T-helper 9 cell (primary cell): Measurements from ENCODE around the gene SLC25A19.
A peak's percentile ranks its signal among the peaks of the same experiment; 100 is the strongest.

Experiments
- DNase-seq: peaks from one replicate; pipeline ENCODE4 v3.0.0-alpha.2; 2020
- total RNA-seq, 2 donors: gene quantifications; one replicate each; lab custom pipeline; 2026; lab: John Stamatoyannopoulos, UW

SLC25A19 gene
- total RNA-seq: 13.0 to 23.9 reads per million in 2 donors

- peak; percentile 94 for DNase-seq
These were observed at the start of gene SLC25A19 for GRCh38 chr17:75289115-75289831. SLC25A19 (minus strand) TSS chr17:75289433; CDS start chr17:75286764, 2,669 bp downstream.

- no peak for DNase-seq
These were observed 49.1 kb upstream of the SLC25A19 start for GRCh38 chr17:75338335-75338734.

GRCh38 chr17:75335315-75335714 lies 46.1 kb upstream of the SLC25A19 start:
- no peak for DNase-seq

- no peak for DNase-seq
These were observed 45.5 kb upstream of the SLC25A19 start for GRCh38 chr17:75334723-75335122.

GRCh38 chr17:75331671-75332070 lies 42.4 kb upstream of the SLC25A19 start:
- DNase-seq: no peak

DNA sequence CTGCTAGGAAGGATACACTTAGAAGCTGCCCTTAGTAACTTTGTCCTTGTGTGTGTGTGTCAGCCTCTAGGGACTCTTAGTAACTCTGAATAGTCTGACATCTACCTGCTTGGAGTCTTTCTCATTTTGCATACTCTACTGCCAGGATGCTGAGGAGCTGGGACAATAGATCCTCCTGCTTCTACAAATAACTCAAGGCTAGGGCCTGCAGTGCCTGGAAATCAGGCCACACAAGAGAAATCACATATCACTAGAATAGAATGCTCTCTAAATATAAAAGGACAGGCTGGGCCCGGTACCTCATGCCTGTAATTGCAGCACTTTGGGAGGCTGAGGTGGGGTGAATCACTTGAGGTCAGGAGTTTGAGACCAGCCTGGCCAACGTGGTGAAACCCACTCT lies 38.5 kb upstream of the SLC25A19 start:
- no peak for DNase-seq

- DNase-seq: no peak
These were observed 37.1 kb upstream of the SLC25A19 start for GRCh38 chr17:75326226-75326848.

- DNase-seq: no peak
These were observed 36.6 kb upstream of the SLC25A19 start for GRCh38 chr17:75325827-75326225.

- DNase-seq: no peak
These were observed 36.1 kb upstream of the SLC25A19 start for GRCh38 chr17:75325348-75325747.

DNA sequence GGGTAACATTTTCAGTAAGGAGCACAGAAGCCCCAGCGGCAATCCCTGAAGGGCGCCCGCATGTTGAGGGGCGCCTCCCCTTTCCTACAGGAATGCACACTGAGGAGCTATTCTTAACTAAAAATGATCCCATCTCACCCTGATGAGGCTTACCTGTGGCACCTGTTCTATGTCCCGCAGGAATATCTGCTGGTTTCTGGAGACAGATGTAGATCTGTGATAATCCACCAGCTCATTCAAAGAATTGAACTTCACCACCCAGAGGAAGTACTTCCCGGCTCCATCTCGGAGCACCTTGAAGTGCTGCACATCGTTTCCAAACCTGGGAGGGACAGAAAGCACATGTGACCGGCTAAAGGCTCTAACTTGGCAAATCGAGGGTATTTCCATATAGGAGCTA lies 32.3 kb upstream of the SLC25A19 start:
- DNase-seq: no peak

DNA sequence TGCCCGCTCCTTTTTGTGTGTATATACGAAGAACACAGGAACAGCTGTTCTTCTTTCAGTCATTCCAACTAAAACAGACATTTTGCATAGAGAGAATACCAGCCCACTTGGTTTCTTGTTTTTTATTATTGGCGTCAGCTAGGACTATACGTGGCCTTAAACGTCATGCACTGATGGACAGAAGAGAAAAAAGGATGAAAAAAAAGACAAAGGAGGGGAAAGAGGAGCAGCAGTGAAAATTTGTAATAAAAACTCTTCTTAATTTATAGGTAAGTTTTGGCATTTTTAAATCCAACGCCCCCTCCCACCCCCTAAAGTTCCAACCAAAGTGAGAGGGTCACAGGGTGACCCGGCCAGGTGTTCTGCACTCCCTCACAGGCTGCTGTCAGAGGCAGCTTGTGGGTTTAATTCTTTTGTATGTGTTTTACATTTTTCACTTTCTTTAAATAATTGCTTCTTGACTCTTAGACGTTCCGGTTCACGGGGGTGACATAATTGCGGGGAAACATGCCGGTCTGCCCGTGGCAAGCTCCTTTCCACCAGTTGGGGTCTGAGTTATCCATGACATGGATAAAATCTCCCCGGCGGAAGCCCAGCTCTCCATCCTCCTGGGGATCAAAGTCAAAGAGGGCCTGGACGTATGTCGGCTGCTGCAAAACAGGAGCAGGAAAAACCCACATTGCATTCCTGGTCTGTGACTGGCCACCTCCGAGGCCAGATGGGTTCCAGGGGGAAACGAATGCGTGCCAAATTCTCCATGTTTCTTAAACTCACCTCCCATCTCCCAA lies 30.9 kb upstream of the SLC25A19 start:
- no peak for DNase-seq

- no peak for DNase-seq
These were observed 29.5 kb upstream of the SLC25A19 start for GRCh38 chr17:75318615-75319222.

- no peak for DNase-seq
These were observed 29.0 kb upstream of the SLC25A19 start for GRCh38 chr17:75318211-75318610.

DNA sequence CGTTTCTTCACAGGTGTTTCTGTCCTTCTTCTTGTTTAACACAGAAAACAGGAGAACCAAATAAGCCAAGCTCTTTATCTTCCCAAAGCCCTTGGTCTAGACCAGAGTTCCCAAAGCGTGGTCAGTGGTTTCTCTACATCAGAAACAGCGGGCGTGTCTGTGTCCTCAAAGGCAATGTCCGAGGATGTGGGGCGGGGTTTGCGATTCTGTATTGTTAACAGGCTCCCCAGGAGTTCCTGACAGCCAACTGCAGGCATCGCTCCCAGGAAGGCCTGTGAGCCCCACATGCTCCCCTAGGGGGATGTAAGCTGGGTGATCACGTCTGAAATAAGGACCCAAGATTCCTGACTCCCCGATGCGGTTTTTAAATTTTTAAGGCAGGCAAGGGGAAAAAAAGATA lies 28.4 kb upstream of the SLC25A19 start:
- no peak for DNase-seq

GRCh38 chr17:75316253-75316652 lies 27.0 kb upstream of the SLC25A19 start:
- no peak for DNase-seq

DNA sequence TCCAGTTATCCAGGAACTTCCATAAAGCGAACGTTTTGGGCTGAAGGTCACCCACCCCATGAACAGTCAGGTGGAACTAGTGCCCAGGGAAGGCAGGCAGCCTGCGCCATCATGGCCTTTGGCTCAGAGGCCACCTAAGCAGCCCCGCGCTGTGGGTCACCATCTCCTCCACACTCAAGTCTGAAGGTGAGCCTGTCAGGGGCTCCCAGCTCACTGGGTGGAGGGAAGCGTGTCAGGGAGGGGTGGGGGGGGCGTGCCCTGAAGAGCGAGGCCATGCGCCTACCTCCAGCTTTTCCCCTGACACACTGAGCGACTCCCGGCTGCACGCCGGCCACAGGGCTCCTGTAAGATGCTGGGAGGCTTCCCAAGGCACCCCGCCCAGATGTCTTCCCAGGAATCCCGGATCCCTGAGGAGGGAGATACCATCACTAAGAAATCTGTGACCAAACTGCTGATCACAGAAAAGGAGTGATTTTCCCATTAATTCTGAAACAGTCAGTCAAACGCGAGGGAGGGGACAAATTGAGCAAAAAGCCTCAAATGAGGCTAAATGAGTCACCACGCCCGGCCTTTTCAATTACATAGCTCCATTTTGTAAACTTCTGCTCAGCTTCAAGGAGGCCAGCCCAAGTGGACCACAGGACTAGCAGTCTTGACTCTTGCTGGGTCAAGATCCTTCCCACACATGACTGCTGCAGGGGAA lies 26.5 kb upstream of the SLC25A19 start:
- no peak for DNase-seq

DNA sequence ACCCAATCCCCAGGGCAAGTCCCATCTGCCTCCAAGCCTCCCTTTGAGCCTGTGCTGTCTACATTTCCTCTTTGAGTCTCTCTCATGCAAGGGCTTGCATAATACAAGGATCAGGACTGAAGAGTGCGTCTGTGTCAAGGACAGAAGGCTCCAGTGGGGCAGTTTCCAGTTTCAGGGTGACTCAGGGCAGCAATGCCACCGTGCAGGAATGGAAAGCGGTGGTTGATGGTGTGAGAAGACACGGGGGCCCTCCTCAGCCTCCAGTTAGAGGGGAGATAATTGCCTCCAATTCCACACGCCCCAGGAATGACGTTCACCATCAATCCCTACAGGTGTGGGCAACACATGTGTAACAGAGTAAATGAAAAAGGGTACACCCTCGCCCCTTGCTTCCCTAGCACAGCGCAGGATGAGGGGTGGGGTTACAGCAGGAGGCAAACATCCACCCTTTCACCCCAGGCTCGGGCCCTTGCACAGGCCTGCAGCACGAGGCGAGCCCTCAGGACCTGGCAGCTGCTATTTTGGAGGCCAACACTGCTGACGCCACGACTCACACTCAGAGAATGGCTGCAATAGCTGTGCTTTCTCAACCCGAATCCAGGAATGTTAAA lies 24.8 kb upstream of the SLC25A19 start:
- no peak for DNase-seq

DNA sequence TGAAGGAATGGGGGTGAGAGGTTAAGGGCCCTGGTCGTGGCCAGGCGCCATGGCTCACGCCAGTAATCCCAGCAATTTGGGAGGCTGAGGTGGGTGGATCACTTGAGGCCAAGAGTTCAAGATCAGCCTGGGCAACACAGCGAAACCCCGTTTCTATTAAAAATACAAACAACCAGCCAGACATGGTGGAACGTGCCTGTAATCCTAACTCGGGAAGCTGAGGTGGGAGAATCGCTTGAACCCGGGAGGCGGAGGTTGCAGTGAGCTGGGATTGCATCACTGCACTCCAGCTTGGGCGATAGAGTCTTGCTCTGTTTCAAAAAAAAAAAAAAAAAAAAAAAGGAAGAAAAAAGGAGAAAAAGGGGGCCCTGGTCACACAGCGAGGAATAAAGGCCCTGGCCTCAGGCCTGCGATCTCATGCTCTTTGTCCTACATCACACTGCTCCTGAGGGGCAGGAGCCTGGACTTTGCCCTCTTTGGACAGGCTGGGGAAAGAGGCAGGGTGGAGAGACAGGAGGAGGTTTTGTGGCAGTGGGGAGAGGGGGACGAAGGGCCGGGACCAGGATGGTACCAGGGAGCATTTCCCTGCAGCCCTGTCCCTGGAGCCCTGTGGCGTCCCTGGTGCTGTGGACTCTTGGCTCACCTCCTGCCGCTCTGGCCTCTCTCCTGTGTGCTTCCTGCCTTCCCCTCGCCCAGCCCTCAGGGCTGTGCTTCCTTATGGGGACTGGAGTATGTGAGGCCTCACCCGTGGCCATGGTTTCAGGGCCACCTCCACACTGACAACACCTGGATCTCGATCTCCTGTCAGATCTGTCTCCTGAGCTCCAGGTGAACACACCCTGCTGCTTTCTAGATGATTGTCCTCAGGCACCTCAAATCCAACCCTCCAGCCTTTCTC lies 19.7 kb upstream of the SLC25A19 start:
- DNase-seq: no peak

DNA sequence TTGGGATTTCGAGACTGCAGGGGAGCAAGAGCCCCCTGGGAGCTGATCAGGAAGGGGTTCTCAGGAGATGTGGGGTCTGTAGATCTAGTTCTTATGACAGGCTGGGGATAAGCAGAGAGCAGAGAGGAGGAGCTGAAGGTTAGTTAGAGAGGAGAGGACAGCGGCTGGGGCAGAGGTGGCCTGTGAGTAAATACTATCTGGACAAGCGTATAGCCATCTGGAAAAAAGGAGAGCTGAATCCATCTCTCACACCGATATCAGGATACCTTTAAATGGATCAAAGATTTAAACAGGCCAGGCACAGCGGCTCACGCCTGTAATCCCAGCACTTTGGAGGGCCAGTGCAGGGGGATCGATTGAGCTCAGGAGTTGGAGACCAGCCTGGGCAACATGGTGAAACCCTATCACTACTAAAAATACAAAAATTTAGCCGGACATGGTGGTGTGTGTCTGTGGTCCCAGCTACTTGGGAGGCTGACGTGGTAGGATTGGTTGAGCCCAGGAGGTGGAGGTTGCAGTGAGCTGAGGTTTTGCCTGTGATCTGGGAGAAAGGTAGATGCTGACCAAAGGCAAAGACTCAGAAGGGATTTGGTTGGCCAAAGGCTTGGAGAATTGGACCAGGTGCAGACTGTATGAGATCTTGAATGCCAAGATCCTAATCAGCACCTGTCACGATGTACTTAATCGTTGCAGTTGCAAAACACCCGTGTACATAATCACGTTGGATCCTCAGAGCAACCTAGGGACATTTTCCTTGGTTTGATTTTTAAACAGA lies 18.9 kb upstream of the SLC25A19 start:
- no peak for DNase-seq

- no peak for DNase-seq
These were observed 12.4 kb upstream of the SLC25A19 start for GRCh38 chr17:75301502-75302206.
